WTC11 (cell line): ENCODE data around the gene CYP51A1. TPM values are rescaled to one million over a fixed set of nuclear protein-coding genes. Genes with fewer than 3 reads are reported as not detected.

Experiments
- ATAC-seq: fragments of 200-7000 bp; cut with Tn5 transposase; 2 replicates; pipeline ENCODE4 v1.10.0; 2021; ENCODE audit warnings: mild to moderate bottlenecking, moderate library complexity
- CTCF ChIA-PET: fragments of 300-600 bp; sonication (Branson Sonifier 250); formaldehyde crosslinking; loops from one replicate; lab custom pipeline; 2021; ENCODE audit warnings: antibody characterized with exemption; lab: Charles Lee
- POLR2A ChIA-PET: fragments of 350-600 bp; sonication (Branson Sonifier 250); formaldehyde crosslinking; loops from one replicate; lab custom pipeline; 2021; ENCODE audit warnings: antibody characterized with exemption; lab: Charles Lee
- DNase-seq: peaks from one replicate; pipeline ENCODE4 v3.0.0; 2021; ENCODE audit warnings: low spot score
- H3K27ac Mint-ChIP-seq: 2 replicates; pipeline ENCODE4 v1.8.0; 2021; ENCODE audit warnings: mixed read lengths
- H3K27me3 Mint-ChIP-seq: 2 replicates; pipeline ENCODE4 v1.8.0; 2021; ENCODE audit warnings: low read depth, mild to moderate bottlenecking, moderate library complexity, mixed read lengths
- H3K36me3 Mint-ChIP-seq: 2 replicates; pipeline ENCODE4 v1.8.0; 2021; ENCODE audit warnings: mixed read lengths
- H3K4me1 Mint-ChIP-seq: 2 replicates; pipeline ENCODE4 v1.8.0; 2022; ENCODE audit warnings: mixed read lengths
- H3K4me3 Mint-ChIP-seq: 2 replicates; pipeline ENCODE4 v1.8.0; 2021; ENCODE audit warnings: mild to moderate bottlenecking, moderate library complexity, mixed read lengths
- H3K9me3 Mint-ChIP-seq: 2 replicates; pipeline ENCODE4 v1.8.0; 2021; ENCODE audit warnings: mixed read lengths
- ESRRA ChIP-seq: sonication (generic); formaldehyde crosslinking; IDR thresholded peaks from 2 replicates; pipeline ENCODE4 v1.8.1; 2022; ENCODE audit warnings: mild to moderate bottlenecking, missing genetic modification reagents, borderline replicate concordance
- FOXJ3 ChIP-seq: sonication (generic); formaldehyde crosslinking; IDR thresholded peaks from 2 replicates; pipeline ENCODE4 v1.9.0; 2021; ENCODE audit warnings: missing genetic modification reagents, mild to moderate bottlenecking, borderline replicate concordance
- ZBTB21 ChIP-seq: sonication (generic); formaldehyde crosslinking; IDR thresholded peaks from 2 replicates; pipeline ENCODE4 v1.8.1; 2023; ENCODE audit warnings: mild to moderate bottlenecking, missing genetic modification reagents, borderline replicate concordance
- ZNF138 ChIP-seq: sonication (generic); formaldehyde crosslinking; conservative IDR thresholded peaks from 2 replicates; pipeline ENCODE4 v1.8.1; 2022; ENCODE audit warnings: mild to moderate bottlenecking, moderate library complexity, missing genetic modification reagents
- ZNF396 ChIP-seq: fragments of 250-450 bp; sonication (Bioruptor Pico); IDR thresholded peaks from 2 replicates; pipeline ENCODE4 v1.8.0; 2021; ENCODE audit warnings: mild to moderate bottlenecking, moderate library complexity, borderline replicate concordance
- ZNF416 ChIP-seq: fragments of 250-450 bp; sonication (Bioruptor Pico); IDR thresholded peaks from 2 replicates; pipeline ENCODE4 v1.9.0; 2021; ENCODE audit warnings: mild to moderate bottlenecking, inconsistent platforms
- ZNF423 ChIP-seq: fragments of 250-450 bp; sonication (Bioruptor Pico); IDR thresholded peaks from 2 replicates; pipeline ENCODE4 v2.1.2; 2022; ENCODE audit warnings: mild to moderate bottlenecking, moderate library complexity
- total RNA-seq: library from RNA; stranded (reverse); gene quantifications from 3 replicates; pipeline ENCODE4 v1.2.3, GENCODE V29; 2021
- TF ChIP-seq, protein P1 (sequence below): fragments of 250-450 bp; sonication (Bioruptor Pico); IDR thresholded peaks from 2 replicates; pipeline ENCODE4 v1.9.0; 2021; ENCODE audit warnings: moderate library complexity, mild to moderate bottlenecking, inconsistent platforms, borderline replicate concordance
- TF ChIP-seq, protein P2 (sequence below): fragments of 200-600 bp; IDR thresholded peaks from 2 replicates; pipeline ENCODE4 v1.8.0; 2022; ENCODE audit warnings: antibody characterized with exemption
- TF ChIP-seq, protein P3 (sequence below): sonication (generic); formaldehyde crosslinking; IDR thresholded peaks from 2 replicates; pipeline ENCODE4 v1.8.1; 2023; ENCODE audit warnings: mild to moderate bottlenecking, missing genetic modification reagents
- TF ChIP-seq, protein P4 (sequence below): fragments of 250-450 bp; sonication (Bioruptor Pico); IDR thresholded peaks from 2 replicates; pipeline ENCODE4 v2.1.2; 2022; ENCODE audit warnings: mild to moderate bottlenecking, moderate library complexity
- TF ChIP-seq, protein P5 (sequence below): sonication (generic); formaldehyde crosslinking; IDR thresholded peaks from 2 replicates; pipeline ENCODE4 v1.8.1; 2023; ENCODE audit warnings: mild to moderate bottlenecking, moderate library complexity, missing genetic modification reagents
- TF ChIP-seq, protein P6 (sequence below): fragments of 250-450 bp; sonication (Bioruptor Pico); conservative IDR thresholded peaks from 2 replicates; pipeline ENCODE4 v1.9.0; 2021; ENCODE audit warnings: mild to moderate bottlenecking

CYP51A1 gene
- total RNA-seq, 1 experiment from 2014 or later, result 81.4 TPM

DNA sequence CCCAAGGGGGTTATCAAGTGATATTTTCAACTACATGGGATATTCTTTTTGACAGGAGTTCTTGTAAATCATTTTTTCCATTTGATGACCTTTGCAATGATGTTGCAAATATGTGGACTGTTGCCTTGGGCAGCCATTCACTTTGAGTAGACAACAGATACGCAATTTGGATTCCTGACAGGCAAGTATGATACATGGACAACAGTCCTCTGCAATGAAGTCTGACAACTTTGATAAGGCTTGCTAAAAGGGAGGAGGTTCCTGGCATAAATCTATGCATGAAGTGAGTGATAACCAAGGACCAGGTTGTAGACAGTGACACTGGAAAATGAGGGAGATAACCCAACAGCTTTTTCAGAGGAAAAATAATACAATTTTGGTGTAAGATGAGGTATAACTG, 27.0 kb upstream of the CYP51A1 start:
- Mint-ChIP-seq H3K4me3 (no peak overlapping the region), H3K4me1 (no peaks in the 10 kb centered on the region), H3K27ac (no peak overlapping the region), H3K27me3 (no peaks in the 10 kb centered on the region), H3K9me3 (no peaks in the 10 kb centered on the region), H3K36me3 (no peaks in the 10 kb centered on the region)
- ATAC-seq (no peak), DNase-seq (no peak)
- ChIA-PET POLR2A (no interaction called here), CTCF (no interaction called here)
- TF ChIP-seq ZNF416, result no peak

DNA sequence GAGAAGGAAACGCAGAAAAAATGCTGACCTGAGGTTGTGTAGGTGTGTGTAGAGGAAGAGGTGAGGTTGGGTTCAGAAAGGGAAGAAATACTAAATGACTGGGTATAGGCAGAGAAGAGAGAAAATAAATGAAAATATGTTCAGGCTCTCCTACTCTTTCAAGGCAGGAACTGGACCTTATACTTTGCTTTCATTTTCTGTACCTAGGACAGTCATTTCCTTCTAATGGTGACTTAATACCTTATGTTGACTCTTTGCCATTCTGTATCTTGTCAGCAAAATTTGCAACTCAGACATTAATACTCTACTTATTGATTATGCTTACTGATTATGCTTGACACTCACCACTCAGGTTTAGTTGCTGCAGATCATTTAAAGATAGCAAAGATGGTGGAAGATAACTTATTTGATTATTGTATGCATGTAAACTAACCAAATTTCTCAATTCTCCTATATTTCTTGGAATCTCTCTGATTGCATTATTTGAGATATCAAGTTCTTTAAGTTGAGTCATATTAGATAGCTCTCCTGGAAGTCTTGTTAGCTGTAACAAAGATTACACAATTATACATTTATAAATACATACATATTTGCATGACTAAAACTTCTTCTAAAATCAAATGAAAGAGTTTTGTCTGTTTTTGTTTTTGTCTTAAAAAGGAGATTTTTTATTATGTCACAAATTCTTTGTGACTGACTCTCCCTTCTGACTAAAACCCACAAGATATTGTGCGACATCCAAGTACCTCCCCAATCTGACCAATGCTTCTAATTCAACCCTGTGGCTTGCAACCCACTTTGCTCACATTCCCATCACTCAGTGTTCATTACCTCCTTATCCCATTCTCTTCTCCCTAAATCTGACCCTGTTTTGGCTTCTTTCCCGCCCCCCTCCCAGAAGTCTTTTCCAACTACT, 24.6 kb upstream of the CYP51A1 start:
- CTCF ChIA-PET, result no interaction called here
- ATAC-seq (no peak), DNase-seq (no peak)
- no peaks in the 10 kb centered on the region for H3K36me3 Mint-ChIP-seq
- no peaks in the 10 kb centered on the region; the same call in 1 of the 2 replicates for H3K27me3 Mint-ChIP-seq
- H3K4me1 Mint-ChIP-seq, result no peaks in the 10 kb centered on the region
- no peaks in the 10 kb centered on the region for H3K9me3 Mint-ChIP-seq
- H3K4me3 Mint-ChIP-seq, result no peak overlapping the region
- TF ChIP-seq, protein P1, sequence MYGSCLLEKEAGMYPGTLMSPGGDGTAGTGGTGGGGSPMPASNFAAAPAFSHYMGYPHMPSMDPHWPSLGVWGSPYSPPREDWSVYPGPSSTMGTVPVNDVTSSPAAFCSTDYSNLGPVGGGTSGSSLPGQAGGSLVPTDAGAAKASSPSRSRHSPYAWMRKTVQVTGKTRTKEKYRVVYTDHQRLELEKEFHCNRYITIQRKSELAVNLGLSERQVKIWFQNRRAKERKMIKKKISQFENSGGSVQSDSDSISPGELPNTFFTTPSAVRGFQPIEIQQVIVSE (CRISPR knock-in tag), result no peak
- TF ChIP-seq ZNF396 (CRISPR knock-in tag) (no peak), FOXJ3 (no peak), ZNF423 (CRISPR knock-in tag) (no peak), ZNF138 (CRISPR knock-in tag) (no peak), ZBTB21 (CRISPR knock-in tag) (no peak), ESRRA (CRISPR knock-in tag) (no peak)
- TF ChIP-seq, protein P2, sequence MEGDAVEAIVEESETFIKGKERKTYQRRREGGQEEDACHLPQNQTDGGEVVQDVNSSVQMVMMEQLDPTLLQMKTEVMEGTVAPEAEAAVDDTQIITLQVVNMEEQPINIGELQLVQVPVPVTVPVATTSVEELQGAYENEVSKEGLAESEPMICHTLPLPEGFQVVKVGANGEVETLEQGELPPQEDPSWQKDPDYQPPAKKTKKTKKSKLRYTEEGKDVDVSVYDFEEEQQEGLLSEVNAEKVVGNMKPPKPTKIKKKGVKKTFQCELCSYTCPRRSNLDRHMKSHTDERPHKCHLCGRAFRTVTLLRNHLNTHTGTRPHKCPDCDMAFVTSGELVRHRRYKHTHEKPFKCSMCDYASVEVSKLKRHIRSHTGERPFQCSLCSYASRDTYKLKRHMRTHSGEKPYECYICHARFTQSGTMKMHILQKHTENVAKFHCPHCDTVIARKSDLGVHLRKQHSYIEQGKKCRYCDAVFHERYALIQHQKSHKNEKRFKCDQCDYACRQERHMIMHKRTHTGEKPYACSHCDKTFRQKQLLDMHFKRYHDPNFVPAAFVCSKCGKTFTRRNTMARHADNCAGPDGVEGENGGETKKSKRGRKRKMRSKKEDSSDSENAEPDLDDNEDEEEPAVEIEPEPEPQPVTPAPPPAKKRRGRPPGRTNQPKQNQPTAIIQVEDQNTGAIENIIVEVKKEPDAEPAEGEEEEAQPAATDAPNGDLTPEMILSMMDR, result no peak
- TF ChIP-seq, protein P3, sequence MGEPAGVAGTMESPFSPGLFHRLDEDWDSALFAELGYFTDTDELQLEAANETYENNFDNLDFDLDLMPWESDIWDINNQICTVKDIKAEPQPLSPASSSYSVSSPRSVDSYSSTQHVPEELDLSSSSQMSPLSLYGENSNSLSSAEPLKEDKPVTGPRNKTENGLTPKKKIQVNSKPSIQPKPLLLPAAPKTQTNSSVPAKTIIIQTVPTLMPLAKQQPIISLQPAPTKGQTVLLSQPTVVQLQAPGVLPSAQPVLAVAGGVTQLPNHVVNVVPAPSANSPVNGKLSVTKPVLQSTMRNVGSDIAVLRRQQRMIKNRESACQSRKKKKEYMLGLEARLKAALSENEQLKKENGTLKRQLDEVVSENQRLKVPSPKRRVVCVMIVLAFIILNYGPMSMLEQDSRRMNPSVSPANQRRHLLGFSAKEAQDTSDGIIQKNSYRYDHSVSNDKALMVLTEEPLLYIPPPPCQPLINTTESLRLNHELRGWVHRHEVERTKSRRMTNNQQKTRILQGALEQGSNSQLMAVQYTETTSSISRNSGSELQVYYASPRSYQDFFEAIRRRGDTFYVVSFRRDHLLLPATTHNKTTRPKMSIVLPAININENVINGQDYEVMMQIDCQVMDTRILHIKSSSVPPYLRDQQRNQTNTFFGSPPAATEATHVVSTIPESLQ (CRISPR knock-in tag), result no peak
- TF ChIP-seq, protein P4, sequence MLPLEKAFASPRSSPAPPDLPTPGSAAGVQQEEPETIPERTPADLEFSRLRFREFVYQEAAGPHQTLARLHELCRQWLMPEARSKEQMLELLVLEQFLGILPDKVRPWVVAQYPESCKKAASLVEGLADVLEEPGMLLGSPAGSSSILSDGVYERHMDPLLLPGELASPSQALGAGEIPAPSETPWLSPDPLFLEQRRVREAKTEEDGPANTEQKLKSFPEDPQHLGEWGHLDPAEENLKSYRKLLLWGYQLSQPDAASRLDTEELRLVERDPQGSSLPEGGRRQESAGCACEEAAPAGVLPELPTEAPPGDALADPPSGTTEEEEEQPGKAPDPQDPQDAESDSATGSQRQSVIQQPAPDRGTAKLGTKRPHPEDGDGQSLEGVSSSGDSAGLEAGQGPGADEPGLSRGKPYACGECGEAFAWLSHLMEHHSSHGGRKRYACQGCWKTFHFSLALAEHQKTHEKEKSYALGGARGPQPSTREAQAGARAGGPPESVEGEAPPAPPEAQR (CRISPR knock-in tag), result no peak
- TF ChIP-seq, protein P5, sequence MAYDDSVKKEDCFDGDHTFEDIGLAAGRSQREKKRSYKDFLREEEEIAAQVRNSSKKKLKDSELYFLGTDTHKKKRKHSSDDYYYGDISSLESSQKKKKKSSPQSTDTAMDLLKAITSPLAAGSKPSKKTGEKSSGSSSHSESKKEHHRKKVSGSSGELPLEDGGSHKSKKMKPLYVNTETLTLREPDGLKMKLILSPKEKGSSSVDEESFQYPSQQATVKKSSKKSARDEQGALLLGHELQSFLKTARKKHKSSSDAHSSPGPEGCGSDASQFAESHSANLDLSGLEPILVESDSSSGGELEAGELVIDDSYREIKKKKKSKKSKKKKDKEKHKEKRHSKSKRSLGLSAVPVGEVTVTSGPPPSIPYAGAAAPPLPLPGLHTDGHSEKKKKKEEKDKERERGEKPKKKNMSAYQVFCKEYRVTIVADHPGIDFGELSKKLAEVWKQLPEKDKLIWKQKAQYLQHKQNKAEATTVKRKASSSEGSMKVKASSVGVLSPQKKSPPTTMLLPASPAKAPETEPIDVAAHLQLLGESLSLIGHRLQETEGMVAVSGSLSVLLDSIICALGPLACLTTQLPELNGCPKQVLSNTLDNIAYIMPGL (CRISPR knock-in tag), result no peak
- TF ChIP-seq, protein P6, sequence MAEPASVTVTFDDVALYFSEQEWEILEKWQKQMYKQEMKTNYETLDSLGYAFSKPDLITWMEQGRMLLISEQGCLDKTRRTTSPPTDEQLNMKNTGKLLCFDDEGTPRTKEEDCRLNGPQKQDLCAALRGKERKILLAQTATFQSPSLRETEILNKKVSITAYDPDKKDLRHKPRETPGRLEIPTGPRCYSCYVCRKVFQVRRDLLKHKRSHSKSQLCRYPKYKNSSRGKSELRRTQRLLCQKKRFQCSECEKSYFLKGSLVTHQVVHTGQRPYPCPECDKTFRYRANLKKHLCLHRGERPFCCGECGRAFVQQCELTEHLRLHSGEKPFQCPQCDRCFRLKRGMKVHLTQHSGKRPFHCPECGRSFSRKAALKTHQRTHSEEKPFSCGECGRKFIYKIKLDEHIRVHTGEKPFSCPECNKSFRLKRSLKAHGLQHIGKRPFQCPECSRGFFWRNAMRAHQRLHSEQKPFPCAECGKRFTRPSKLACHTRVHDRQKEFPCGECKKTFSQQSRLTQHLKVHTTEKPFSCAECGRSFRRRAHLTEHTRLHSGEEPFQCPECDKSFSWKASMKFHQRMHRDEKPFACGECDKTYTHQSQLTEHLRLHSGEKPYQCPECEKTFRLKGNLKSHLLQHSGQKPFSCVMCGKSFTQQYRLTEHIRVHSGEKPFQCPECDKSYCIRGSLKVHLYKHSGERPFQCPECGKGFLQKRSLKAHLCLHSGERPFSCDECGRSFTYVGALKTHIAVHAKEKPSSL (CRISPR knock-in tag), result no peak
- TF ChIP-seq, all 79 proteins: peak for 0
- no peak overlapping the region for H3K27ac Mint-ChIP-seq
- POLR2A ChIA-PET, result interaction anchor here (0.7 kb wide), 1 partner anchor 20 kb away, joined by 4 read pairs; no protein-coding TSS in a partner anchor
